Central memory CD8-positive, alpha-beta T cell (primary cell): ENCODE data around the gene FAM20C.

Source experiments
- ATAC-seq: fragments of 150-1000 bp; cut with Tn5 transposase; replicated peaks from 2 replicates; pipeline ENCODE4 v1.10.0; 2022; ENCODE audit warnings: mild to moderate bottlenecking, moderate FRiP score, moderate number of reproducible peaks; ENCODE audit not compliant: poor library complexity, severe bottlenecking; ENCODE audit errors: extremely low read depth
- DNase-seq, 2 donors: peaks; one replicate each; pipeline ENCODE4 v3.0.0; 2021; ENCODE audit warnings: low spot score in 2 of 2
- H3K27ac Mint-ChIP-seq: one replicate; pipeline ENCODE4 v1.8.0; 2022; ENCODE audit warnings: low read depth, mild to moderate bottlenecking, moderate library complexity, mixed read lengths
- H3K27me3 Mint-ChIP-seq: one replicate; pipeline ENCODE4 v1.8.0; 2022; ENCODE audit warnings: mixed read lengths
- H3K36me3 Mint-ChIP-seq: one replicate; pipeline ENCODE4 v1.8.0; 2022; ENCODE audit warnings: mild to moderate bottlenecking, moderate library complexity, mixed read lengths; ENCODE audit not compliant: insufficient read depth
- H3K4me1 Mint-ChIP-seq: one replicate; pipeline ENCODE4 v1.8.0; 2022; ENCODE audit warnings: mixed read lengths
- H3K4me3 Mint-ChIP-seq: one replicate; pipeline ENCODE4 v1.8.0; 2022; ENCODE audit warnings: mild to moderate bottlenecking, moderate library complexity, mixed read lengths
- H3K9me3 Mint-ChIP-seq: one replicate; pipeline ENCODE4 v1.8.0; 2022; ENCODE audit warnings: mixed read lengths

Gene FAM20C

GRCh38 chr7:247636-248035 is 55.3 kb downstream of the FAM20C start:
- H3K9me3 Mint-ChIP-seq: no peaks in the 10 kb centered on the region
- no peaks in the 10 kb centered on the region for H3K36me3 Mint-ChIP-seq
- H3K4me1 Mint-ChIP-seq: no peaks in the 10 kb centered on the region

GRCh38 chr7:248732-249435 is 56.5 kb downstream of the FAM20C start:
- Mint-ChIP-seq H3K36me3 (no peaks in the 10 kb centered on the region), H3K4me3 (no peak overlapping the region), H3K27me3 (peaks cover 6% of the 10 kb centered on the region), H3K4me1 (no peaks in the 10 kb centered on the region), H3K27ac (no peak overlapping the region), H3K9me3 (no peaks in the 10 kb centered on the region)
- DNase-seq: no peak
- no peak for ATAC-seq

More at GRCh38 chr7:247636-248035, 55.3 kb downstream of the FAM20C start:
- Mint-ChIP-seq H3K4me3 (no peak overlapping the region), H3K27ac (no peak overlapping the region), H3K27me3 (peaks cover 6% of the 10 kb centered on the region)
- ATAC-seq: no peak
- DNase-seq: no peak

GRCh38 chr7:249989-250388 is 57.6 kb downstream of the FAM20C start:
- no peaks in the 10 kb centered on the region for H3K4me1 Mint-ChIP-seq
- peaks cover 9% of the 10 kb centered on the region for H3K27me3 Mint-ChIP-seq
- no peak for DNase-seq
- peaks cover 2% of the 10 kb centered on the region for H3K36me3 Mint-ChIP-seq
- H3K9me3 Mint-ChIP-seq: no peaks in the 10 kb centered on the region
- H3K27ac Mint-ChIP-seq: no peak overlapping the region
- ATAC-seq: no peak
- H3K4me3 Mint-ChIP-seq: no peak overlapping the region

- ATAC-seq: no peak
- no peaks in the 10 kb centered on the region for H3K4me1 Mint-ChIP-seq
- H3K4me3 Mint-ChIP-seq: no peak overlapping the region
- H3K36me3 Mint-ChIP-seq: peaks cover 2% of the 10 kb centered on the region
- H3K27me3 Mint-ChIP-seq: peaks cover 14% of the 10 kb centered on the region
- no peaks in the 10 kb centered on the region for H3K9me3 Mint-ChIP-seq
- no peak overlapping the region for H3K27ac Mint-ChIP-seq
- DNase-seq: no peak
These were observed 58.2 kb downstream of the FAM20C start for GRCh38 chr7:250523-250922.

GRCh38 chr7:251005-251404 is 58.6 kb downstream of the FAM20C start:
- Mint-ChIP-seq H3K9me3 (no peaks in the 10 kb centered on the region), H3K27ac (no peak overlapping the region), H3K4me3 (no peak overlapping the region), H3K36me3 (peaks cover 2% of the 10 kb centered on the region), H3K27me3 (peaks cover 16% of the 10 kb centered on the region), H3K4me1 (no peaks in the 10 kb centered on the region)
- ATAC-seq (no peak), DNase-seq (no peak)

- Mint-ChIP-seq H3K27me3 (peaks cover 12% of the 10 kb centered on the region), H3K27ac (no peak overlapping the region), H3K9me3 (no peaks in the 10 kb centered on the region), H3K4me3 (no peak overlapping the region), H3K36me3 (peaks cover 2% of the 10 kb centered on the region), H3K4me1 (no peaks in the 10 kb centered on the region)
- no peak for DNase-seq
- no peak for ATAC-seq
These were observed 59.2 kb downstream of the FAM20C start for GRCh38 chr7:251446-252175.

- no peak overlapping the region for H3K27ac Mint-ChIP-seq
- ATAC-seq (no peak), DNase-seq (no peak)
- no peaks in the 10 kb centered on the region for H3K4me1 Mint-ChIP-seq
- peaks cover 2% of the 10 kb centered on the region for H3K36me3 Mint-ChIP-seq
- no peak overlapping the region for H3K4me3 Mint-ChIP-seq
- no peaks in the 10 kb centered on the region for H3K9me3 Mint-ChIP-seq
- peaks cover 10% of the 10 kb centered on the region for H3K27me3 Mint-ChIP-seq
These were observed 60.0 kb downstream of the FAM20C start for GRCh38 chr7:252216-252965.

GRCh38 chr7:252981-253380 is 60.6 kb downstream of the FAM20C start:
- no peak overlapping the region for H3K4me3 Mint-ChIP-seq
- H3K4me1 Mint-ChIP-seq: no peaks in the 10 kb centered on the region
- no peaks in the 10 kb centered on the region for H3K9me3 Mint-ChIP-seq

GRCh38 chr7:253581-254336 is 61.4 kb downstream of the FAM20C start:
- no peaks in the 10 kb centered on the region for H3K9me3 Mint-ChIP-seq
- ATAC-seq: no peak
- H3K4me1 Mint-ChIP-seq: no peaks in the 10 kb centered on the region
- H3K36me3 Mint-ChIP-seq: peaks cover 2% of the 10 kb centered on the region
- peaks cover 10% of the 10 kb centered on the region for H3K27me3 Mint-ChIP-seq
- no peak overlapping the region for H3K27ac Mint-ChIP-seq
- H3K4me3 Mint-ChIP-seq: no peak overlapping the region
- no peak for DNase-seq

More at GRCh38 chr7:252981-253380, 60.6 kb downstream of the FAM20C start:
- ATAC-seq: no peak
- DNase-seq: no peak
- Mint-ChIP-seq H3K27ac (no peak overlapping the region), H3K27me3 (peaks cover 10% of the 10 kb centered on the region), H3K36me3 (peaks cover 2% of the 10 kb centered on the region)

GRCh38 chr7:254337-255037 is 62.1 kb downstream of the FAM20C start:
- no peak for ATAC-seq
- H3K36me3 Mint-ChIP-seq: peaks cover 2% of the 10 kb centered on the region

GRCh38 chr7:255038-255435 is 62.7 kb downstream of the FAM20C start:
- peaks cover 10% of the 10 kb centered on the region for H3K27me3 Mint-ChIP-seq
- H3K4me1 Mint-ChIP-seq: no peaks in the 10 kb centered on the region
- peaks cover 2% of the 10 kb centered on the region for H3K36me3 Mint-ChIP-seq
- H3K9me3 Mint-ChIP-seq: no peaks in the 10 kb centered on the region
- ATAC-seq (no peak), DNase-seq (no peak)
- no peak overlapping the region for H3K27ac Mint-ChIP-seq
- no peak overlapping the region for H3K4me3 Mint-ChIP-seq

More at GRCh38 chr7:254337-255037, 62.1 kb downstream of the FAM20C start:
- Mint-ChIP-seq H3K4me1 (no peaks in the 10 kb centered on the region), H3K9me3 (no peaks in the 10 kb centered on the region), H3K27ac (no peak overlapping the region), H3K27me3 (peaks cover 10% of the 10 kb centered on the region), H3K4me3 (no peak overlapping the region)
- no peak for DNase-seq
